OCI-LY7 (cell line): ENCODE results near the gene ELSPBP1. TPM values are rescaled to one million over a fixed set of nuclear protein-coding genes. Genes with fewer than 3 reads are reported as not detected.

Source experiments
- BruUV-seq: library from RNA; stranded (reverse); fragments of 400-500 nt; replicated peaks from 2 replicates; lab custom pipeline; 2021; lab: Mats Ljungman, UMichigan
- CTCF ChIA-PET: fragments of 300-600 bp; sonication (Branson Sonifier 250); formaldehyde crosslinking; loops from one replicate; lab custom pipeline; 2022; ENCODE audit warnings: antibody characterized with exemption; ENCODE audit not compliant: unreplicated experiment; lab: Charles Lee
- POLR2A ChIA-PET: fragments of 300-600 bp; sonication (Branson Sonifier 250); formaldehyde crosslinking; loops from one replicate; lab custom pipeline; 2022; ENCODE audit warnings: antibody characterized with exemption; lab: Charles Lee
- DNase-seq: peaks from one replicate; pipeline ENCODE4 v3.0.0-alpha.2; 2015; ENCODE audit warnings: low spot score
- H2AFZ ChIP-seq: fragments of 200-600 bp; sonication (generic), shearing (Covaris generic); 2 replicates; pipeline ENCODE4 v1.6.1; 2014; ENCODE audit warnings: mild to moderate bottlenecking, antibody characterized with exemption, low read length, moderate library complexity
- H3K27ac ChIP-seq: fragments of 200-600 bp; sonication (generic); 2 replicates; pipeline ENCODE4 v1.5.1; 2014; ENCODE audit warnings: mixed run types, low read depth, mild to moderate bottlenecking, moderate library complexity, low read length, inconsistent platforms; ENCODE audit not compliant: poor library complexity, severe bottlenecking
- H3K36me3 ChIP-seq: fragments of 200-600 bp; sonication (generic); 2 replicates; pipeline ENCODE4 v1.6.1; 2014; ENCODE audit warnings: mild to moderate bottlenecking, antibody characterized with exemption, low read length, moderate library complexity, mixed read lengths; ENCODE audit not compliant: insufficient read depth
- H3K4me1 ChIP-seq: fragments of 200-600 bp; sonication (generic); 2 replicates; pipeline ENCODE4 v1.5.1; 2014; ENCODE audit warnings: mild to moderate bottlenecking, low read length; ENCODE audit not compliant: insufficient read depth, poor library complexity, severe bottlenecking
- H3K4me2 ChIP-seq: fragments of 200-600 bp; sonication (generic); 2 replicates; pipeline ENCODE4 v1.6.1; 2014; ENCODE audit warnings: mild to moderate bottlenecking, low read length
- H3K4me3 ChIP-seq: fragments of 200-600 bp; sonication (generic); 2 replicates; pipeline ENCODE4 v1.5.1; 2014; ENCODE audit warnings: mild to moderate bottlenecking, low read depth, low read length; ENCODE audit not compliant: poor library complexity, severe bottlenecking
- H3K79me2 ChIP-seq: fragments of 200-600 bp; sonication (generic); 2 replicates; pipeline ENCODE4 v1.6.1; 2016; ENCODE audit warnings: low read depth, mild to moderate bottlenecking, low read length, moderate library complexity, mixed read lengths; ENCODE audit not compliant: insufficient read depth
- H3K9me2 ChIP-seq: fragments of 200-600 bp; sonication (generic); 2 replicates; pipeline ENCODE4 v1.6.1; 2016; ENCODE audit warnings: mild to moderate bottlenecking, low read length, mixed read lengths; ENCODE audit not compliant: insufficient read depth
- H3K9me3 ChIP-seq: fragments of 200-600 bp; sonication (generic); 2 replicates; pipeline ENCODE4 v1.6.1; 2014; ENCODE audit warnings: mild to moderate bottlenecking, mixed run types, low read length, mixed read lengths
- H4K20me1 ChIP-seq: fragments of 200-600 bp; sonication (generic); 2 replicates; pipeline ENCODE4 v1.6.1; 2014; ENCODE audit warnings: mild to moderate bottlenecking, antibody characterized with exemption, low read length, moderate library complexity, mixed read lengths; ENCODE audit not compliant: insufficient read depth
- CTCF ChIP-seq: fragments of 200-600 bp; sonication (generic); conservative IDR thresholded peaks from 2 replicates; pipeline ENCODE4 v1.5.1; 2014; ENCODE audit warnings: mild to moderate bottlenecking, antibody characterized with exemption, low read length, moderate library complexity, mixed read lengths
- EZH2phosphoT487 ChIP-seq: fragments of 200-600 bp; sonication (generic); IDR thresholded peaks from 2 replicates; pipeline ENCODE4 v1.6.1; 2018; ENCODE audit warnings: low read depth, borderline replicate concordance, mild to moderate bottlenecking, mixed run types, antibody characterized with exemption, low read length, moderate library complexity, mixed read lengths
- intact Hi-C: fragments of 100-400 bp; cut with micrococcal nuclease; formaldehyde crosslinking; loops from one replicate; pipeline ENCODE4 v1.10.0; 2022; ENCODE audit not compliant: unreplicated experiment
- total RNA-seq, 2 experiments: library from RNA; depleted of rRNA in 1 of 2; stranded (reverse); fragments of >200 nt in 1 of 2; shearing (Covaris generic) in 1 of 2; gene quantifications; 2 replicates each; pipeline ENCODE4 v1.2.3, GENCODE V29; 2014 to 2022

The ELSPBP1 gene
- total RNA-seq, 2 experiments from 2014 or later = not detected

- no peaks in the 10 kb centered on the region for H3K36me3 ChIP-seq
- H3K9me2 ChIP-seq = no peaks in the 10 kb centered on the region
- TF ChIP-seq EZH2phosphoT487 (no peak), CTCF (no peak)
- no peak overlapping the region for H2AFZ ChIP-seq
- peaks cover 11% of the 10 kb centered on the region for H3K9me3 ChIP-seq
- POLR2A ChIA-PET = no interaction called here
- H3K79me2 ChIP-seq = no peaks in the 10 kb centered on the region
- H3K4me1 ChIP-seq = no peaks in the 10 kb centered on the region
- H3K27ac ChIP-seq = no peak overlapping the region
- no TSS peak for BruUV-seq
- H4K20me1 ChIP-seq = no peaks in the 10 kb centered on the region
- H3K4me2 ChIP-seq = no peak overlapping the region
- intact Hi-C loops = no loop called here
- no peak overlapping the region for H3K4me3 ChIP-seq
- CTCF ChIA-PET = no interaction called here
- DNase-seq = no peak
Observed at GRCh38 chr19:48033604-48034003, 39.2 kb downstream of the ELSPBP1 start.

DNA sequence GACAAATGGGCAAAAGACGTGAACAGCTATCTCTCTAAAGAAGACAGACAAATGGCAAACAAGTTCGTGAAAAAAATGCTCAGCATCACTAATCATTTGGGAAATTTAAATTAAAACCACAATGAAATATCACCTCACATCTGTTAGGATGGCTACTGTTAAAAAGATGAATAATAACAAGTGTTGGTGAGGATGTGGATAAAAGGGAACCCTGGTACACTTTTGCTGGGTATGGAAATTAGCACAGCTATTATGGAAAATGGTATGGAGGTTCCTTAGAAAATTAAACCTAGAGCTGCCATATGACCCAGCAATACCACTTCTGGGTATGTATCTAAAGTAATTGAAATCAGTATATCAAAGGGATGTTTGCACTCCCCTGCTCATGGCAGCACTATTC, 42.3 kb downstream of the ELSPBP1 start:
- Histone ChIP-seq H3K36me3 (no peaks in the 10 kb centered on the region), H3K79me2 (no peaks in the 10 kb centered on the region), H3K27ac (no peak overlapping the region), H3K4me2 (no peak overlapping the region), H3K4me3 (no peak overlapping the region), H3K9me3 (peaks cover 11% of the 10 kb centered on the region), H3K9me2 (no peaks in the 10 kb centered on the region), H3K4me1 (no peaks in the 10 kb centered on the region), H2AFZ (no peak overlapping the region), H4K20me1 (no peaks in the 10 kb centered on the region)
- POLR2A ChIA-PET = no interaction called here
- intact Hi-C loops = no loop called here
- DNase-seq = no peak
- no TSS peak for BruUV-seq
- CTCF ChIA-PET = no interaction called here
- TF ChIP-seq CTCF (no peak), EZH2phosphoT487 (no peak)

- Histone ChIP-seq H3K36me3 (no peaks in the 10 kb centered on the region), H3K4me1 (no peaks in the 10 kb centered on the region), H2AFZ (no peak overlapping the region), H3K9me3 (peaks cover under 1% of the 10 kb centered on the region; the same call in 1 of the 2 replicates), H3K4me2 (no peak overlapping the region), H4K20me1 (no peaks in the 10 kb centered on the region), H3K79me2 (no peaks in the 10 kb centered on the region), H3K9me2 (no peaks in the 10 kb centered on the region), H3K27ac (no peak overlapping the region), H3K4me3 (no peak overlapping the region)
- DNase-seq = no peak
- no TSS peak for BruUV-seq
- CTCF ChIA-PET = no interaction called here
- POLR2A ChIA-PET = no interaction called here
- TF ChIP-seq CTCF = no peak
- no peak for TF ChIP-seq EZH2phosphoT487
- intact Hi-C loops = no loop called here
Observed at GRCh38 chr19:48041877-48042580, 47.6 kb downstream of the ELSPBP1 start.
